Right lobe of liver (tissue), 6 donors: ENCODE measurements around the gene C3orf20. TPM values are rescaled to one million over a fixed set of nuclear protein-coding genes. Genes with fewer than 3 reads are reported as not detected.

Experiments used
- ATAC-seq, 4 donors: fragments of 200-7000 bp; cut with Tn5 transposase; one replicate each; pipeline ENCODE4 v1.9.1; 2020; ENCODE audit warnings: mild to moderate bottlenecking in 4 of 4, moderate library complexity in 4 of 4
- DNase-seq, 3 donors: peaks; one replicate each; pipeline ENCODE4 v3.0.0-alpha.2; 2020
- H3K27ac ChIP-seq, 3 donors: fragments of 200-600 bp; one replicate each; pipeline ENCODE4 v1.8.0; 2022
- H3K27me3 ChIP-seq, 2 donors: fragments of 200-600 bp; one replicate each; pipeline ENCODE4 v1.8.0; 2022
- H3K36me3 ChIP-seq, 4 donors: fragments of 200-600 bp; sonication (generic) in 1 of 4; one replicate each; pipeline versions ENCODE4 v1.5.1 to v1.8.0; 2017 to 2022; ENCODE audit warnings: control low read depth in 1 of 4
- H3K4me1 ChIP-seq, 4 donors: fragments of 200-600 bp; sonication (generic) in 1 of 4; one replicate each; pipeline versions ENCODE4 v1.5.1 to v1.8.0; 2017 to 2022; ENCODE audit warnings: control low read depth in 1 of 4
- H3K4me3 ChIP-seq, 3 donors: fragments of 200-600 bp; one replicate each; pipeline ENCODE4 v1.8.0; 2022
- H3K9me3 ChIP-seq, 4 donors: fragments of 200-600 bp; sonication (generic) in 1 of 4; one replicate each; pipeline versions ENCODE4 v1.5.1 to v1.8.0; 2017 to 2022; ENCODE audit warnings: control low read depth in 1 of 4
- CTCF ChIP-seq, 4 donors: fragments of 200-600 bp in 3 of 4; fragments of 450-650 bp in 1 of 4; IDR thresholded peaks; one replicate each; pipeline versions ENCODE4 v1.5.1 to v1.8.0; 2016 to 2022; ENCODE audit warnings: antibody characterized with exemption in 4 of 4, mild to moderate bottlenecking in 2 of 4
- POLR2A ChIP-seq: fragments of 450-650 bp; IDR thresholded peaks from one replicate; pipeline ENCODE4 v1.6.1; 2017; ENCODE audit warnings: antibody characterized with exemption, mild to moderate bottlenecking
- WGBS: methylation state at CpG from one replicate; pipeline ENCODE4 v1.1.6; 2018; ENCODE audit warnings: low coverage, low lambda C conversion rate; ENCODE audit not compliant: insufficient coverage; ENCODE audit errors: missing lambda C conversion rate; 5-methylcytosine and 5-hydroxymethylcytosine counted together
- intact Hi-C, 2 donors: fragments of 100-400 bp; cut with DNase I; formaldehyde crosslinking; loops; one replicate each; pipeline versions ENCODE4 v1.11.2 to v1.14.1; 2022
- total RNA-seq, 6 experiments: library from RNA; depleted of rRNA in 2 of 6; stranded (reverse); fragments of >200 nt in 2 of 6; fragmentation: NEBNext Ultra II Directional in 3 of 6; extraction: Animal tissue kit (Norgen Biotek cat#: 25700) in 3 of 6; gene quantifications; one replicate each; pipeline versions ENCODE4 v1.1.0 to v1.2.4, GENCODE V29; 2016 to 2023
- donor health status: DM: no; HTN: yes; CAD: no.
- donor health status: DM: no; HTN: no; CAD: no.
- donor health status: DM: no; HTN: no; CAD: no.
- donor health status: DM: no; HTN: yes; CAD: no.
- donor health status: DM: no; HTN: yes; CAD: no.

Gene C3orf20
- total RNA-seq, 6 experiments from 2014 or later: 0.09 to 0.11 TPM; not detected in 4

- TF ChIP-seq CTCF (IDR thresholded peaks at IDR 0.05) (no peak), POLR2A (no peak)
- 86% methylated on average over 5 of the region's 5 CpGs for WGBS
- no peaks in the 10 kb centered on the region for H3K27me3 ChIP-seq
- ATAC-seq (peak in 3 of 4 donors; percentile 37 to 71 (median 63)), DNase-seq (peak in 2 of 3 donors; percentile 53 to 60)
- no peaks in the 10 kb centered on the region for H3K9me3 ChIP-seq
- intact Hi-C loops: no loop called here
- H3K36me3 ChIP-seq: no peaks in the 10 kb centered on the region
- peaks cover 0 to 22% (median 3%) of the 10 kb centered on the region in 4 donors for H3K4me1 ChIP-seq
- no peak overlapping the region for H3K27ac ChIP-seq
- H3K4me3 ChIP-seq: no peak overlapping the region
Measured at GRCh38 chr3:14728113-14728512, 53.2 kb downstream of the C3orf20 start.

GRCh38 chr3:14730703-14731382 lies 55.9 kb downstream of the C3orf20 start:
- Histone ChIP-seq H3K4me1 (peaks cover 0 to 3% (median 0%) of the 10 kb centered on the region in 4 donors), H3K9me3 (no peaks in the 10 kb centered on the region), H3K27me3 (no peaks in the 10 kb centered on the region), H3K36me3 (no peaks in the 10 kb centered on the region), H3K27ac (no peak overlapping the region), H3K4me3 (no peak overlapping the region)
- intact Hi-C loops: no loop called here
- DNase-seq (no peak), ATAC-seq (no peak)
- TF ChIP-seq POLR2A (no peak), CTCF (IDR thresholded peaks at IDR 0.05) (no peak)
- WGBS: 81% methylated on average over 6 of the region's 6 CpGs

- no peak for ATAC-seq
- no peak overlapping the region for H3K27ac ChIP-seq
- intact Hi-C loops: no loop called here
Measured at GRCh38 chr3:14740983-14741382, 66.0 kb downstream of the C3orf20 start.

GRCh38 chr3:14741510-14741909 lies 66.6 kb downstream of the C3orf20 start:
- TF ChIP-seq CTCF (IDR thresholded peaks at IDR 0.05): no peak
- TF ChIP-seq POLR2A: no peak
- H3K9me3 ChIP-seq: no peaks in the 10 kb centered on the region
- no peak for DNase-seq
- H3K27ac ChIP-seq: no peak overlapping the region
- H3K36me3 ChIP-seq: no peaks in the 10 kb centered on the region
- no peak for ATAC-seq
- no peak overlapping the region for H3K4me3 ChIP-seq
- WGBS: 73% methylated on average over 2 of the region's 2 CpGs
- intact Hi-C loops: no loop called here
- H3K27me3 ChIP-seq: no peaks in the 10 kb centered on the region
- no peaks in the 10 kb centered on the region for H3K4me1 ChIP-seq

More at GRCh38 chr3:14740983-14741382, 66.0 kb downstream of the C3orf20 start:
- Histone ChIP-seq H3K36me3 (no peaks in the 10 kb centered on the region), H3K4me3 (no peak overlapping the region), H3K4me1 (no peaks in the 10 kb centered on the region), H3K27me3 (no peaks in the 10 kb centered on the region), H3K9me3 (no peaks in the 10 kb centered on the region)
- WGBS: 60% methylated on average over 5 of the region's 5 CpGs
- TF ChIP-seq CTCF (IDR thresholded peaks at IDR 0.05): no peak
- TF ChIP-seq POLR2A: no peak
- DNase-seq: no peak
